Tibial artery (tissue), 4 donors: ENCODE results near the gene FAM241B.
A peak's percentile ranks its signal among the peaks of the same experiment; 100 is the strongest.

ENCODE experiments used
- DNase-seq, 2 donors: peaks; one replicate each; pipeline ENCODE4 v3.0.0-alpha.2; 2019
- H3K27ac ChIP-seq, 2 donors: fragments of 200-600 bp; sonication (generic) in 1 of 2; 1 replicate in 1 of 2; 2 replicates in 1 of 2; pipeline ENCODE4 v1.5.1; 2018 to 2019; ENCODE audit warnings: mild to moderate bottlenecking in 1 of 2
- H3K27me3 ChIP-seq, 2 donors: fragments of 200-600 bp; sonication (generic) in 1 of 2; one replicate each; pipeline versions ENCODE4 v1.5.1 to v1.6.0; 2016 to 2019
- H3K36me3 ChIP-seq, 3 donors: fragments of 200-600 bp; sonication (generic) in 2 of 3; one replicate each; pipeline ENCODE4 v1.5.1; 2016 to 2019; ENCODE audit warnings: mild to moderate bottlenecking in 2 of 3
- H3K4me1 ChIP-seq, 4 donors: fragments of 200-600 bp; sonication (generic) in 2 of 4; 1 replicate in 3 of 4; 2 replicates in 1 of 4; pipeline ENCODE4 v1.5.1; 2016 to 2019
- H3K4me3 ChIP-seq, 2 donors: fragments of 200-600 bp; sonication (generic) in 1 of 2; 1 replicate in 1 of 2; 2 replicates in 1 of 2; pipeline ENCODE4 v1.5.1; 2018 to 2019; ENCODE audit warnings: mild to moderate bottlenecking in 2 of 2
- H3K9me3 ChIP-seq, 3 donors: fragments of 200-600 bp; sonication (generic) in 1 of 3; one replicate each; pipeline ENCODE4 v1.5.1; 2016 to 2019
- intact Hi-C: fragments of 100-400 bp; cut with DNase I; formaldehyde crosslinking; loops from one replicate; pipeline ENCODE4 v1.15.0; 2023; ENCODE audit warnings: low total_unique reads
- TF ChIP-seq, protein P1 (sequence below), 2 experiments: fragments of 200-600 bp in 1 of 2; fragments of 450-650 bp in 1 of 2; IDR thresholded peaks; one replicate each; pipeline ENCODE4 v1.5.1; 2017 to 2019; ENCODE audit warnings: antibody characterized with exemption in 2 of 2, mild to moderate bottlenecking in 1 of 2, moderate library complexity in 1 of 2

The FAM241B gene

DNA sequence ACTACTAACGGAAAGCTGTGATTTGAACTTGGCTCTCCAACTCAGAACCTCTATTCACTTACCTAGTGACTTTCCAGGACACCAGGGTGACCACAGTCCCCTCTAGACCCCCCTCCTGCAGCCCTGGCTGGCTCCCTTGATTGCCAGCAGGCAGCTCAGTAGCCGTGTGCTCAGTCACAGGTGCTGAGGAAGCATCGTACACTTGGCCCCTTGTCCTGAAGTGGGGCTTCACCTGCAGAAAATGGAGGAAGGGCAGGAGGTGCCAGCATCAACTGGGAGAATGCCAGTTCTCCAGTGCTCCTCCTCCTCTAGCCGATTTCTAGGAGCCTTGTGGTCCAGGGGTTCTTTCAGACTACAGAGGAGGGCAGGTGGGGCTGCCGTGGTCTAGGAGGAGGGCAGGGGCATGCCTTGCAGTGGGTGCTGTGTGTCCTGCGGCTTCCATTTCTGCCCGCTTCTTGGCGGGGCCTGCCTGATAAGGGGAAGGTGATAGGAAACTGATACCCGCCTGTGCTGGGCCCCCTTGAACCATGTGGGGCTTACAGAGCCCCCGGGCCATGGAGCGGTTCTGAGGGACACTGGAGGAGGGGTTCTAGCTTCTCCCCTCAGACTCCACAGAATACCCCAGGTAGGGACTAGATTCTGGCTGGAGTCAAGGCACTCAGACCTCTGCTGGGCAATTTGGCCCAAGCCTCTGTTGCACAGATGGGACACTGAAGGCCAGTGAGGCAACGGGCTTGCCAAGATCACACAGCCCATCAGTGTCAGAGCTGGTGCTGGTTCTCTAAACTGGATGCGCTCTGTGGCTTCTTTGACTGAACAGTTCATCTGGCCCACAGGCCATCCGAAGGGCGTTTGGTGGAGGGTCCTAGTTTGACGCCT, 14.0 kb downstream of the FAM241B start:
- no peaks in the 10 kb centered on the region for H3K36me3 ChIP-seq
- TF ChIP-seq, protein P1, sequence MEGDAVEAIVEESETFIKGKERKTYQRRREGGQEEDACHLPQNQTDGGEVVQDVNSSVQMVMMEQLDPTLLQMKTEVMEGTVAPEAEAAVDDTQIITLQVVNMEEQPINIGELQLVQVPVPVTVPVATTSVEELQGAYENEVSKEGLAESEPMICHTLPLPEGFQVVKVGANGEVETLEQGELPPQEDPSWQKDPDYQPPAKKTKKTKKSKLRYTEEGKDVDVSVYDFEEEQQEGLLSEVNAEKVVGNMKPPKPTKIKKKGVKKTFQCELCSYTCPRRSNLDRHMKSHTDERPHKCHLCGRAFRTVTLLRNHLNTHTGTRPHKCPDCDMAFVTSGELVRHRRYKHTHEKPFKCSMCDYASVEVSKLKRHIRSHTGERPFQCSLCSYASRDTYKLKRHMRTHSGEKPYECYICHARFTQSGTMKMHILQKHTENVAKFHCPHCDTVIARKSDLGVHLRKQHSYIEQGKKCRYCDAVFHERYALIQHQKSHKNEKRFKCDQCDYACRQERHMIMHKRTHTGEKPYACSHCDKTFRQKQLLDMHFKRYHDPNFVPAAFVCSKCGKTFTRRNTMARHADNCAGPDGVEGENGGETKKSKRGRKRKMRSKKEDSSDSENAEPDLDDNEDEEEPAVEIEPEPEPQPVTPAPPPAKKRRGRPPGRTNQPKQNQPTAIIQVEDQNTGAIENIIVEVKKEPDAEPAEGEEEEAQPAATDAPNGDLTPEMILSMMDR (IDR thresholded peaks at IDR 0.05): no peak
- no peak overlapping the region for H3K4me3 ChIP-seq
- H3K4me1 ChIP-seq: peaks cover 0 to 4% (median 2%) of the 10 kb centered on the region in 4 donors
- intact Hi-C loops: loop anchor here (2.0 kb wide), 3 partner anchors 73 to 277 kb away; no protein-coding TSS in a partner anchor
- no peak for DNase-seq
- peaks cover 0 to 5% of the 10 kb centered on the region in 2 donors for H3K27me3 ChIP-seq
- H3K27ac ChIP-seq: no peak overlapping the region
- H3K9me3 ChIP-seq: no peaks in the 10 kb centered on the region

DNA sequence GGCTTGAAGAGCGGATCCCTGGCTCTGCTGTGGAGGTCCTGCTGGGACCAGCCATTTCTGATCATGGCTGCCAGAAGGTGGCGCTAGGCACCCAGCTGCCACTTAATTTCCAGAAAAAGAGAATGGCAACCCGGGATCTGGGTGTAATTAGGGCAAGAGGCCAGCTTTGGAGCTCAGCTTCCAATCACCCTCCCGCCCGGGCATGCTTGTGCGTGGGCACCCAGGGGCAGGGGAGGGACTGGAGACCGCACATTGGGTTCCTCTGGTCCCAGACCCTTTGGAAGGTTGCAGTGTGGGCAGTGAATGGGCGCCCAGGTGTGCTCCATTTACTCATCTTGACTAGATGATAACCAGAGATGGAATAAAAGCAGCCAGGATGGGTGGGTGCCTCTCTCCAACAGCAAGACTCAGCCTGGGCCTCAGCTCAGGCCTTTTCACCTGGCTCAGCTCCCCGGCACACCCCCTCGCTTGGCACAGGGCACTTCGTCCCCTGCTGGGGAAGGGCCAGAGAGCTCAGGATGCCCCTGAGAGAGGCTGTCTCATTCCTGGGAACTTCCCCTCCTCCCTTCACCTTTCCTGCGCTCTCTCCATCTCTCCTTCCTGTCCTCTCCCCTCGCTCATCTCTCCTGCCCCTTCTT, 14.7 kb downstream of the FAM241B start:
- Histone ChIP-seq H3K9me3 (no peaks in the 10 kb centered on the region), H3K27ac (no peak overlapping the region), H3K4me3 (no peak overlapping the region), H3K4me1 (peaks cover 0 to 4% (median 2%) of the 10 kb centered on the region in 4 donors), H3K27me3 (peaks cover 0 to 5% of the 10 kb centered on the region in 2 donors), H3K36me3 (no peaks in the 10 kb centered on the region)
- TF ChIP-seq, protein P1 (IDR thresholded peaks at IDR 0.05): peak; percentile 90 to 93
- DNase-seq: peak in 1 of 2 donors; percentile 75
- intact Hi-C loops: loop anchor here (2.0 to 5.0 kb wide), 4 partner anchors 43 to 270 kb away; partner anchors contain the start of gene COL13A1

DNA sequence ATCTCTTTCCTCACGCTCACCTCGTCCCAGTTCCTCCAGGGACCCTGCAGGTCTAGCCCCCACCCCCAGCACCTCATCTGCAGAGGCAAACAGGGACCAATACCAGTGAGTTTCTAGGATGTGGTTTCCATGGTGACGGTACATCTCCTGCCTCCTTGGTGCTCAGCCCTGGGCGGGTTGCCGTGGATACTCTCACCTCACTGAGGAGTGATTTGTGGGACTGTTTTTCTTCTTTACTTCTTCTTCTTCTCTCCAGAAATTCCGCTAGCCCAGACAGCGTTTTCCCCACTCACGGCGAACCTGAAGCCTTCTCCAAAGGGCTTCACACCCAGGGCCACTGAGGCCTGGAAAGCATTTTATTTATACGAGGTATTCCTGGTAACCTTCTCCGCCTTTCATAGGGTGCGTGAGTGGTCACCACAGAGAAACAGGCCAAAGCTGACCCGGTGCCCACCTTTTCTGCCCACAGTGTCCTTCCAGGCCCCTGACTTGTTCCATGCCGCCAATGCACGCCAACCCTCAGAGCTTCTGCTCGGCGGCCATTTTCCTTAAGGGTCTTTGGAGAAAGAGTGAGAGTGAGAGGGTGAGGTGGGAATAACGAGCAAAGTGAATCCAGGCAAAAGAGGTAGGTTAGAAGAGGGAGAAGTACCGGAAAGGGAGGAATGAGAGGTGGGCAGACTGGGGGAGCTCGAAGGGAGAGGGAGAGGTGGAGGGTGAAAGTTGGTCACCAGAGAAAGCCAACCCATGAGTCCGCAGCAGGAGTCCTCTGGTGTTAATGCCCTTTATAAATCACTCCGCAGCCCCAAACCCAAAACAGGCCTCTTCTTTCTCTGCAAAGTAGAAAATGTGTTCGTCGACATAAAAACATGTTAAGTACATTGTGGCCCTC, 15.5 kb downstream of the FAM241B start:
- Histone ChIP-seq H3K9me3 (no peaks in the 10 kb centered on the region), H3K27me3 (peaks cover 0 to 5% of the 10 kb centered on the region in 2 donors), H3K4me3 (no peak overlapping the region), H3K4me1 (peaks cover 0 to 4% (median 2%) of the 10 kb centered on the region in 4 donors), H3K36me3 (no peaks in the 10 kb centered on the region), H3K27ac (no peak overlapping the region)
- TF ChIP-seq, protein P1 (IDR thresholded peaks at IDR 0.05): no peak
- DNase-seq: no peak
- intact Hi-C loops: loop anchor here (2.0 to 5.0 kb wide), 4 partner anchors 42 to 269 kb away; partner anchors contain the start of gene COL13A1

DNA sequence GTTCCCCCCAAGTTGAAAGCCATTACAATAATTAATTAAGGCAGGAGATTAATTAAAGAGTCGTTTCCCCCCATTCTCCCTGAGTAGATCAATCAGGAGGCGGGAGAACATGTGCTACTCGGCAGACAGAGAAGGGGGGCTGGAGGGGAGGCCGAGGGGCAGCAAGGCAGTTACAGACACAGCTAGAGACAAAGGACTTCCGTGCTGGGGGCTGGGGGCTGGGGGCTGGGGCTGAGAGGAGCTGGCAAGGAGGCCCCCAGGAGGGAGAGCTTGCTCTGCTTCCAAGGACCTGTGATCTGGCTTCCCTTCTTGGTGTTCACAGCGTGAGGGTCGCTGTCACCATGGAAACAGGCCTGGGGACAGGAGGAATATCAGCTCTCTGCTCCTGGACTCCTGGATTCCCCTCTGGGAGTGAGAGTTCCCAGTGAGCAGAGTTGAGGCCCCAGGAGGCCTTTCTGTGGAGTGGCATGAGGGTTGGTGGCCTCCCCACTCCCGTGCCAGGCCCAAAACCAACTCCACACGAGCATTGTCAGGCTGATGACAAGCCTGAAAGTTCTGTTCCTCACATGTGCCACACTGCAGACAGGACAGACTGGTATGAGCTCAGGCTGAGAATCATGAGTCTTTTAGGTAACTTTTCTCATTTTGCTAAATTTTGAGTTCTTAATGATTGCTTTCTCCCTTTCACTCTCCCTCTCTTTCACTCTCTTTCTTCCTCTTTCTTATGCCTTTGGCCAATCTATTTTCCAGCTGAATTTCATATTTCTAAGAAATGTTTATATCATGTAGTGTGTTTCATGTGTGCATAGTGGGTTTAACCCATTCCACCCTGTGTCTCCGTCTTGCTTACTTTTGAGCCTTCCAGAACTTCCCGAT, 16.4 kb downstream of the FAM241B start:
- Histone ChIP-seq H3K36me3 (no peaks in the 10 kb centered on the region), H3K27me3 (no peaks in the 10 kb centered on the region), H3K4me3 (no peak overlapping the region), H3K4me1 (peaks cover 0 to 4% (median 2%) of the 10 kb centered on the region in 4 donors), H3K9me3 (no peaks in the 10 kb centered on the region), H3K27ac (peak overlapping the region in 1 of 2 donors; percentile 22)
- TF ChIP-seq, protein P1 (IDR thresholded peaks at IDR 0.05): no peak
- intact Hi-C loops: loop anchor here (5.0 kb wide), 2 partner anchors 41 to 156 kb away; partner anchors contain the start of gene COL13A1
- DNase-seq: peak; percentile 13 to 58
